Tibial artery (tissue), 4 donors: Measurements from ENCODE around the gene TRPV5.

Experiments
- DNase-seq, 2 donors: peaks; one replicate each; pipeline ENCODE4 v3.0.0-alpha.2; 2019
- H3K27ac ChIP-seq, 2 donors: fragments of 200-600 bp; sonication (generic) in 1 of 2; 1 replicate in 1 of 2; 2 replicates in 1 of 2; pipeline ENCODE4 v1.5.1; 2018 to 2019; ENCODE audit warnings: mild to moderate bottlenecking in 1 of 2
- H3K27me3 ChIP-seq, 2 donors: fragments of 200-600 bp; sonication (generic) in 1 of 2; one replicate each; pipeline versions ENCODE4 v1.5.1 to v1.6.0; 2016 to 2019
- H3K36me3 ChIP-seq, 3 donors: fragments of 200-600 bp; sonication (generic) in 2 of 3; one replicate each; pipeline ENCODE4 v1.5.1; 2016 to 2019; ENCODE audit warnings: mild to moderate bottlenecking in 2 of 3
- H3K4me1 ChIP-seq, 4 donors: fragments of 200-600 bp; sonication (generic) in 2 of 4; 1 replicate in 3 of 4; 2 replicates in 1 of 4; pipeline ENCODE4 v1.5.1; 2016 to 2019
- H3K4me3 ChIP-seq, 2 donors: fragments of 200-600 bp; sonication (generic) in 1 of 2; 1 replicate in 1 of 2; 2 replicates in 1 of 2; pipeline ENCODE4 v1.5.1; 2018 to 2019; ENCODE audit warnings: mild to moderate bottlenecking in 2 of 2
- H3K9me3 ChIP-seq, 3 donors: fragments of 200-600 bp; sonication (generic) in 1 of 3; one replicate each; pipeline ENCODE4 v1.5.1; 2016 to 2019
- CTCF ChIP-seq, 2 experiments: fragments of 200-600 bp in 1 of 2; fragments of 450-650 bp in 1 of 2; IDR thresholded peaks; one replicate each; pipeline ENCODE4 v1.5.1; 2017 to 2019; ENCODE audit warnings: antibody characterized with exemption in 2 of 2, mild to moderate bottlenecking in 1 of 2, moderate library complexity in 1 of 2
- intact Hi-C: fragments of 100-400 bp; cut with DNase I; formaldehyde crosslinking; loops from one replicate; pipeline ENCODE4 v1.15.0; 2023; ENCODE audit warnings: low total_unique reads

Gene TRPV5

GRCh38 chr7:142948603-142949002 lies 15.1 kb upstream of the TRPV5 start:
- Histone ChIP-seq H3K4me3 (no peak overlapping the region), H3K9me3 (no peaks in the 10 kb centered on the region), H3K4me1 (no peaks in the 10 kb centered on the region), H3K36me3 (no peaks in the 10 kb centered on the region), H3K27ac (no peak overlapping the region), H3K27me3 (no peaks in the 10 kb centered on the region)
- intact Hi-C loops, result no loop called here
- no peak for TF ChIP-seq CTCF (IDR thresholded peaks at IDR 0.05)
- DNase-seq, result no peak

- Histone ChIP-seq H3K36me3 (no peaks in the 10 kb centered on the region), H3K9me3 (no peaks in the 10 kb centered on the region), H3K4me1 (no peaks in the 10 kb centered on the region), H3K27me3 (peaks cover 0 to 7% of the 10 kb centered on the region in 2 donors), H3K27ac (no peak overlapping the region), H3K4me3 (no peak overlapping the region)
- no peak for TF ChIP-seq CTCF (IDR thresholded peaks at IDR 0.05)
- intact Hi-C loops, result no loop called here
- no peak for DNase-seq
Measured at GRCh38 chr7:142945001-142945400, 11.5 kb upstream of the TRPV5 start.

GRCh38 chr7:142943706-142944268 lies 10.2 kb upstream of the TRPV5 start:
- intact Hi-C loops, result no loop called here
- Histone ChIP-seq H3K27ac (no peak overlapping the region), H3K36me3 (no peaks in the 10 kb centered on the region), H3K4me1 (no peaks in the 10 kb centered on the region), H3K9me3 (no peaks in the 10 kb centered on the region), H3K4me3 (no peak overlapping the region), H3K27me3 (peaks cover 0 to 7% of the 10 kb centered on the region in 2 donors)
- no peak for DNase-seq
- no peak for TF ChIP-seq CTCF (IDR thresholded peaks at IDR 0.05)

- Histone ChIP-seq H3K9me3 (no peaks in the 10 kb centered on the region), H3K4me3 (no peak overlapping the region), H3K4me1 (no peaks in the 10 kb centered on the region), H3K27ac (no peak overlapping the region), H3K27me3 (peaks cover 0 to 7% of the 10 kb centered on the region in 2 donors), H3K36me3 (no peaks in the 10 kb centered on the region)
- no peak for DNase-seq
- intact Hi-C loops, result no loop called here
- no peak for TF ChIP-seq CTCF (IDR thresholded peaks at IDR 0.05)
Measured at GRCh38 chr7:142942746-142943145, 9.2 kb upstream of the TRPV5 start.

- peaks cover 0 to 7% of the 10 kb centered on the region in 2 donors for H3K27me3 ChIP-seq
- no peak for TF ChIP-seq CTCF (IDR thresholded peaks at IDR 0.05)
- no peaks in the 10 kb centered on the region for H3K36me3 ChIP-seq
- intact Hi-C loops, result no loop called here
- H3K4me1 ChIP-seq, result no peaks in the 10 kb centered on the region
- H3K9me3 ChIP-seq, result no peaks in the 10 kb centered on the region
- DNase-seq, result no peak
- no peak overlapping the region for H3K27ac ChIP-seq
- H3K4me3 ChIP-seq, result no peak overlapping the region
Measured at GRCh38 chr7:142941541-142941940, 8.0 kb upstream of the TRPV5 start.
